Thoracic aorta (tissue), 2 donors: Measurements from ENCODE around the gene NRG2. TPM values are rescaled to one million over a fixed set of nuclear protein-coding genes. Genes with fewer than 3 reads are reported as not detected.

ENCODE experiments used
- ATAC-seq: fragments of 150-250 bp; one replicate; pipeline ENCODE4 v1.8.0; 2017; ENCODE audit warnings: low read depth; ENCODE audit not compliant: insufficient number of reproducible peaks, low FRiP score
- DNase-seq: peaks from one replicate; pipeline ENCODE4 v3.0.0-alpha.2; 2020; ENCODE audit warnings: low spot score
- H3K27ac ChIP-seq, 2 donors: fragments of 200-600 bp; sonication (generic); 1 replicate in 1 of 2; 2 replicates in 1 of 2; pipeline ENCODE4 v1.5.1; 2016; ENCODE audit warnings: mild to moderate bottlenecking in 2 of 2, moderate library complexity in 2 of 2
- H3K27me3 ChIP-seq: fragments of 200-600 bp; sonication (generic); replicated peaks from 2 replicates; pipeline ENCODE4 v1.6.0; 2016; ENCODE audit warnings: mild to moderate bottlenecking; ENCODE audit not compliant: insufficient read depth
- H3K36me3 ChIP-seq: fragments of 200-600 bp; sonication (generic); one replicate; pipeline ENCODE4 v1.5.1; 2016
- H3K4me1 ChIP-seq, 2 donors: fragments of 200-600 bp; sonication (generic); 1 replicate in 1 of 2; 2 replicates in 1 of 2; pipeline versions ENCODE4 v1.5.1 to v1.6.0; 2016; ENCODE audit warnings: low read depth in 2 of 2, mild to moderate bottlenecking in 1 of 2; ENCODE audit not compliant: control insufficient read depth in 1 of 2
- H3K4me3 ChIP-seq: fragments of 200-600 bp; sonication (generic); 2 replicates; pipeline ENCODE4 v1.5.1; 2016; ENCODE audit warnings: mild to moderate bottlenecking
- H3K9me3 ChIP-seq: fragments of 200-600 bp; sonication (generic); 2 replicates; pipeline ENCODE4 v1.5.1; 2016
- CTCF ChIP-seq: fragments of 200-600 bp; sonication (generic); IDR thresholded peaks from one replicate; pipeline ENCODE4 v1.5.1; 2019; ENCODE audit warnings: antibody characterized with exemption
- total RNA-seq, 2 donors: library from RNA; depleted of rRNA; stranded (reverse); fragments of >200 nt; gene quantifications; one replicate each; pipeline versions ENCODE4 v1.1.0 to v1.2.3, GENCODE V29; 2016

NRG2 gene
- total RNA-seq, 2 donors from 2014 or later, result 2.3 to 6.9 TPM

- Histone ChIP-seq H3K27ac (no peak overlapping the region), H3K9me3 (no peaks in the 10 kb centered on the region), H3K4me1 (no peaks in the 10 kb centered on the region), H3K27me3 (no peaks in the 10 kb centered on the region), H3K4me3 (no peak overlapping the region), H3K36me3 (no peaks in the 10 kb centered on the region)
- ATAC-seq (no peak), DNase-seq (no peak)
- no peak for TF ChIP-seq CTCF
Observed at GRCh38 chr5:139979943-139980342, 63.2 kb downstream of the NRG2 start.

- Histone ChIP-seq H3K27ac (no peak overlapping the region), H3K27me3 (no peaks in the 10 kb centered on the region), H3K4me3 (no peak overlapping the region), H3K36me3 (no peaks in the 10 kb centered on the region), H3K4me1 (no peaks in the 10 kb centered on the region), H3K9me3 (no peaks in the 10 kb centered on the region)
- DNase-seq (no peak), ATAC-seq (no peak)
- no peak for TF ChIP-seq CTCF
Observed at GRCh38 chr5:139979518-139979917, 63.6 kb downstream of the NRG2 start.

DNA sequence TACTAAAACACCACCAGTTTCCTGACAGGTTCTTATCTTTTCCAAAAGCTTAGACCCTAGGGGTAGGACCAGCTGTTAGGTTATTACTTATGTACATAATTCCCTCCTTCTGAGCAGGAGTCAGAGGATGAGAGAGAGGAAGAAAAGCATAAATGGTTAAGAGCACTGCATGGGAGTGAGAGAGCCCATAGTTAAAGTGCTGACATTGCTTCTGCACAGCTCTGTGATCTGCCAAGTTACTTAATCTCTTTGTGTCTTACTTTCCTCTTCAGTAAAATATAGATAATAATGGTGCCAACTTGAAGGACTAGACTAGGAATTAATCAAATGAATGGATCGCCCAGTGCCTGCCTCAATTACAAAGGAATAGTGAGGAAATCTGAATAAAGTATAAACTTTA, 66.4 kb downstream of the NRG2 start:
- DNase-seq, result no peak
- H3K27me3 ChIP-seq, result no peaks in the 10 kb centered on the region
- no peak for TF ChIP-seq CTCF
- no peaks in the 10 kb centered on the region for H3K4me1 ChIP-seq
- no peak overlapping the region for H3K4me3 ChIP-seq
- no peak for ATAC-seq
- no peaks in the 10 kb centered on the region for H3K36me3 ChIP-seq
- H3K9me3 ChIP-seq, result no peaks in the 10 kb centered on the region
- H3K27ac ChIP-seq, result no peak overlapping the region

- no peaks in the 10 kb centered on the region for H3K4me1 ChIP-seq
- H3K4me3 ChIP-seq, result no peak overlapping the region
- no peak for ATAC-seq
- TF ChIP-seq CTCF, result no peak
- no peak overlapping the region for H3K27ac ChIP-seq
- H3K27me3 ChIP-seq, result no peaks in the 10 kb centered on the region
- DNase-seq, result no peak
- H3K9me3 ChIP-seq, result no peaks in the 10 kb centered on the region
- H3K36me3 ChIP-seq, result no peaks in the 10 kb centered on the region
Observed at GRCh38 chr5:139975942-139976341, 67.2 kb downstream of the NRG2 start.

- no peak overlapping the region for H3K27ac ChIP-seq
- H3K36me3 ChIP-seq, result no peaks in the 10 kb centered on the region
- no peaks in the 10 kb centered on the region for H3K27me3 ChIP-seq
- no peak overlapping the region for H3K4me3 ChIP-seq
- DNase-seq (no peak), ATAC-seq (no peak)
- TF ChIP-seq CTCF, result no peak
- no peaks in the 10 kb centered on the region for H3K9me3 ChIP-seq
- H3K4me1 ChIP-seq, result no peaks in the 10 kb centered on the region
Observed at GRCh38 chr5:139975306-139975705, 67.8 kb downstream of the NRG2 start.
